ENCODE results near the gene NAAA.
"Not testable (repeated sequence)": the region's sequence is repeated elsewhere in the genome, so short reads cannot be mapped to it uniquely, and the experiment has no call there.

Gene NAAA

GRCh38 chr4:75940692-75941253 lies at the start of gene NAAA:
TSS of gene NAAA (minus strand) at chr4:75941013. CDS start at chr4:75940949, 64 bp downstream.
- peak; percentile 66 for DNase-seq (ENCODE audit: low spot score)

- no peak for DNase-seq (ENCODE audit: low spot score)
These were observed 49.2 kb upstream of the NAAA start for GRCh38 chr4:75989846-75990528.

GRCh38 chr4:75985116-75985515 lies 44.3 kb upstream of the NAAA start:
- no peak for DNase-seq (ENCODE audit: low spot score)

GRCh38 chr4:75980576-75980975 lies 39.8 kb upstream of the NAAA start:
- DNase-seq (ENCODE audit: low spot score): no peak

- no peak for DNase-seq (ENCODE audit: low spot score)
These were observed 35.4 kb upstream of the NAAA start for GRCh38 chr4:75976177-75976576.

GRCh38 chr4:75973766-75974165 lies 33.0 kb upstream of the NAAA start:
- no peak for DNase-seq (ENCODE audit: low spot score)

GRCh38 chr4:75968084-75968483 lies 27.3 kb upstream of the NAAA start:
- no peak for DNase-seq (ENCODE audit: low spot score)

GRCh38 chr4:75963558-75963957 lies 22.7 kb upstream of the NAAA start:
- DNase-seq (ENCODE audit: low spot score): no peak

- DNase-seq (ENCODE audit: low spot score): not testable (repeated sequence)
These were observed 21.3 kb upstream of the NAAA start for GRCh38 chr4:75962072-75962471.

GRCh38 chr4:75958546-75958945 lies 17.7 kb upstream of the NAAA start:
- not testable (repeated sequence) for DNase-seq (ENCODE audit: low spot score)

- DNase-seq (ENCODE audit: low spot score): not testable (repeated sequence)
These were observed 14.0 kb upstream of the NAAA start for GRCh38 chr4:75954811-75955210.

GRCh38 chr4:75953509-75953908 lies 12.7 kb upstream of the NAAA start:
- DNase-seq (ENCODE audit: low spot score): no peak

- DNase-seq (ENCODE audit: low spot score): no peak
These were observed 9.5 kb upstream of the NAAA start for GRCh38 chr4:75950213-75950815.

GRCh38 chr4:75948822-75949444 lies 8.1 kb upstream of the NAAA start:
- DNase-seq (ENCODE audit: low spot score): no peak

- peak; percentile 47 for DNase-seq (ENCODE audit: low spot score)
These were observed 722 bp downstream of the NAAA start for GRCh38 chr4:75939890-75940691.

- no peak for DNase-seq (ENCODE audit: low spot score)
These were observed 5.2 kb downstream of the NAAA start for GRCh38 chr4:75935628-75936027.

- no peak for DNase-seq (ENCODE audit: low spot score)
These were observed 10.7 kb downstream of the NAAA start for GRCh38 chr4:75930152-75930551.

- not testable (repeated sequence) for DNase-seq (ENCODE audit: low spot score)
These were observed 15.9 kb downstream of the NAAA start for GRCh38 chr4:75924916-75925315.

GRCh38 chr4:75924309-75924827 lies 16.4 kb downstream of the NAAA start:
- no peak for DNase-seq (ENCODE audit: low spot score)

GRCh38 chr4:75922588-75922987 lies 18.2 kb downstream of the NAAA start:
- no peak for DNase-seq (ENCODE audit: low spot score)

GRCh38 chr4:75921910-75922309 lies 18.9 kb downstream of the NAAA start:
- no peak for DNase-seq (ENCODE audit: low spot score)

- no peak for DNase-seq (ENCODE audit: low spot score)
These were observed 20.5 kb downstream of the NAAA start for GRCh38 chr4:75920327-75920726.
